SK-N-DZ (cell line): ENCODE results near the gene DOK4.

Experiments used
- DNase-seq: peaks from one replicate; pipeline ENCODE4 v3.0.0-alpha.2; 2015; ENCODE audit warnings: low spot score

Gene DOK4

DNA sequence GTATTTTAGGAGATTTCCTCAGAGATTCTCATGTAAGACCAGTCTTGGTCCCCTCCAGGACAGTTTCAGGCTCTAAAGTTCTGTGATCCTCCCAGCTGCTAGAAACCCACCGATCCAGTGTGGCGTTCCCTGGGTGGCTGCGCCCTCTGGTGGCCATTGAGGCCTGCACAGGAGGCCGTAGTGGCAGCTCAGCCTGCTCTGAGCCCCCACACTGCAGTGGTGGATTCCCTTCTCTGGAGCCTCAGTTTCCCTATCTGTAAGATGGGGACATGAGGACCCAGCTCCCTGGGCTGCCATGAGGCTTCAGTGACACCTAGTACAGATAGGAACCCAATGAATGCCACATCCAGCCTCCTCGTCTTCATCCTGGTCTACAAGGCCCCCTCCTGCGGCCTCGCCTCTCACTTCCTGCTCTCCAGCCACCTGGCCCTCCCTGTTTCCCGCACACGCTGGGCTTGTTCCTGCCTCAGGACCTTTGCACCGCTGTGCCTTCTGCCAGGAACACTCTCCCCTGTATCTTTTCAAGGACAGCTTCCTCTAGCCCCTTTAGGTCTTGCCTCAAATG is 33.6 kb upstream of the DOK4 start:
- DNase-seq = peak; percentile 79

DNA sequence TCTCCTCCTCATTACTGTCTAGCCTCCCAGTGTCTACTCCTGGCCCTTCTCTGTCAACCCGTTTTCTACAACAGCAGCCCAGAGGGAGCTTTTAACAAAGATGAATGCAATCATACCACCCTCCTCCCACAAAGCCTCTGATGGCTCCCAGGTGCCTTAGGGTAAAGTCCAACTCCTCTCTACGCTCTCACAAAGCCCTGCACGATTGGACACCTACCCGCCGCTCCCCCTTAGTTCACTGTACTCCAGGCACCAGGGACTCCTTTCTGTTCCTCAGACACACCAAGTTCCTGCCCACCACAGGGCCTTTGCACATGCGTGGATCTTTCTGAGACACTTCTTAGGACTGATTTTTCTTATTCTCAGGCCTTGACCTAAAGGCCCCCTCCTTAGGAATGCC is 32.6 kb upstream of the DOK4 start:
- no peak for DNase-seq

DNA sequence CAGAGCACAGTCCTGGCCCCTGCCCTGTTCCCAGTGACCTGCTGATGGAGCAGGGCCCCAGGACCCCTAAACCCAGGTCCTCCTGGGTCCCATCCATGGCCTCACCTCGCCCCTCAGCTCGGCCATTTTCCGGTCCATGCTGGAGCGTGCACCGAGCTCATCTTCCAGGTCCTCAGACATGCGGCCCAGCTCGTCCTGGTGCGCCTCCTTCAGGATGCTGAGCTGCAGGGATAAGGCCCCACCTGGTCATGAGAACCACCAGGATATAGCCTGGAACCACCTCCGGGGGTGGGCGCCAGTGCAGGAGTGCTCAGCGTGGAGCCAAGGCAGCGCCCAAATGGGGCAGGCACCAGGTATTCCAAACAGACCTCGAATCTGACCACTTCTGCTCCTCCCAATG is 32.2 kb upstream of the DOK4 start:
- no peak for DNase-seq

DNA sequence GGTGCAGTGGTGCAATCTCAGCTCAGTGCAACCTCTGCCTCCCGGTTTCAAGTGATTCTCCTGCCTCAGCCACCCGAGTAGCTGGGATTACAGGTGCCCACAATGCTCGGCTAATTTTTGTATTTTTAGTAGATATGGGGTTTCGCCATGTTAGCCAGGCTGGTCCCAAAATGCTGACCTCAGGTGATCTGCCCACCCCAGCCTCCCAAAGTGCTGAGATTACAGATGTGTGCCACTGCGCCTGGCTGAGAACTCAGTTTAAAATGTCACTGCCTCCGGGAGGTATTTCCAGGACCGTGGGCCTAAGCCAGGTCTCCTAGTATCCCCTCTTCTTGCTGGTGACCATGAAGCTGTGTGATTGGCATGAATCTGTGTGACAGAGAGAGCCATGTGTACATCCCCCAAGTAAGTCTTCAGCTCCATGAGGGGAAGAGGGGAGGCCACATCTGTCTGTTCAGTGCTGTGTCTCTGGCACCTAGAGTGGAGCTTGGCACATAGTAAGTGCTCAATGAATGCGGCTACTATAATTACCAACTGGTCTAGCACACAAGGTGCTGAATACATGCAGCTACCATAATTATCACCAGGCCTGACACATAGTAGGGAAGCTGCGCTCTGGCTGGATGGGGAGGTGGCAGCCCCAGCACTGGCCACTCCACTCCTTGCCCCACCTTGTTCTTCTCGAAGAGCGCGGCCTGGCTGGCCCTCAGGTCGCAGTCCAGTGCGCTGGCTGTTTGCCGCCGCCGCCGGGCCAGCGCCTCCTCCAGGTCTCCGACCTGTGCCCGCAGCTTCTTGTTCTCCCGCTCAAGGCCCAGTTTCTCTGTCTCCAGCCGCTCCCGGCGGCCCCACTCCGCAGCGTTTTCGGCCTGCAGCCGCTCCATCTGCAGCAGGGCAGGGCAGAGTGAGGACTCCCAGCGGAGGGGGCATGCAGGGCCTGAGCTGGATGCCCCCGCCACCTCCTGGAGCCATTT is 31.4 kb upstream of the DOK4 start:
- no peak for DNase-seq

DNA sequence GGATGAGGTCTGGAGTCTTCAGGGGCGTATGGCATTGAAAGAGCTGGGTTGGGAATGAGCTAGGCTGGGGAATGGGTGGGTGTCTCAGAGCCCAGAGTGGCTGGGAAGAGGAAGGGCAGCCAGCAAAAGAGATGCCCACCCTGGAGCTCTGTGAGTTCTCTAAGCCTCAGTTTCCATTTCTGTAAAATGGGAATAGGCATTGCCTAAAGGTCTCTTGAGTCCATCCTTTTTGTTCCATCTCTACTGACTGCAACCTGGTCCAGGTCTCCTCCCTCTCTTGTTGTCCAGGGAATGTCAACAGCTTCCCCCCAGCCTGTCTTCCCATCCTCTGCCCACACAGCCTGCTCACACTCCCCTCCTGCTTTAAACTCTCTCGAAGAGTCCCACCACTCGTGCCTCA is 30.5 kb upstream of the DOK4 start:
- no peak for DNase-seq

DNA sequence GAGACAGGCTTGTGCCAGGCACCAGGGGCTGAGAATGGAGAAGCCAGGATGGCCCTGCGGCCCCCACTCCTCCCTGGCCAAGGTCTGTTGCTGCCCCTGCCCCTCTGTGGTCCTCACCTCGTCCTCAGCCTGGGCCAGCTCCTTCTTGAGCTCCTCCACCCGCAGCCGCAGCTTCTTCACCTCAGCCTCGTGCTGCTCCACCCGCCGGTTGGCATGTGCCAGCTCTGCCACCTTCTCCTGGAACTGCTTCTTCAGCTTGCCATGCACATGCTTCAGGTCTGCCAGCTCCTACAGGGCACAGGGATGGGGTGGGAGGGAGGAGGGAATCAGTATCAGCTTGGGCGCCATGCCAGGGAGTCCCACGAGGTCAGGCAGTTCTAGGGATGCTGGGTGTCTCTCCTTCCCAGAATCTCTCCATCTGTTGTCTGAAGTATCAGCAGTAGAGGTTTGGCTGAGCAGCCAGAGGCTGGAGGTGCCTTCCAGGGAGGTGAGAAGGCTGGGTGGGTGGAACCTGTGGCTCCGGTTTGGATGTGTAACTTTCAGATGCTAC is 30.0 kb upstream of the DOK4 start:
- DNase-seq = no peak

DNA sequence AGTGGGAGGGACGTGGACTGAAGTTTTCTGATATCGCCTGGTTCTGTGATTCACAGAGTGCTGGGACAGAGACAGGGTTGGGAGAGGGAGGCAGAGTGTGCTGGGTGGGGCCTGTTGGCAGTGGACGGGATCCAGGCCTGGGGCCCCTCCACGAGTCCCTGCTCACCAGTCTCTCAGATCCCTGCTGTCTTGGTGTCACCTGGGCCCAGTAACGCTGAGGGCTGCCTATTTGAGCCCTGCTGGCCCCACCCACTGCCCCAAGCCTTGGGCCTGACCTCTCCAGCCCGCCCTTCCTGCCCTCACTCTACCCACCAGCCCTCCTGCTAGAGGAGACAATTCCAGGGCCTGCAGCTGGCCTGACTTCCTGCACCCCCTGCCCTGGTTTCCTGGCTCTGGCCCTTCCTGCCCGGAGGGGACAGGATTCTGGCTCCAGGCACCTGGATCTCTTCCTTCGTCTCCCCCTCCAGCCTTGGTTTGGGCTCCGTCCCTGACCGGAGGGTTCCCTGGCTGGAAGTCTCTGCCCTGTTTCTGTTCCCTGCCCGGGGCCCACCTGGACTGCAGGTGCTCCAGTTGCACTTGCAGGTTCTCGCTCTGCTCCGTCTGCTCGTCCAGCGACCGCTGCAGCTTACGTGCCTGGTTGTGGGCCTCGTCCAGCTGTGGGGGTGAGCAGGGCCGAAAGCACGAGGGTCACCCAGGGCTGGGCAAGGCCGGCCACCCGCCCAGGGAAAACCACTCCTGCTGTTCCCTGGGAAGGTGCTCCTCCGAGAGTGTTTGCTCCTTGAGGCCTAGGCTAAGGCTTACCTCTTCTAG is 28.7 kb upstream of the DOK4 start:
- DNase-seq = no peak

DNA sequence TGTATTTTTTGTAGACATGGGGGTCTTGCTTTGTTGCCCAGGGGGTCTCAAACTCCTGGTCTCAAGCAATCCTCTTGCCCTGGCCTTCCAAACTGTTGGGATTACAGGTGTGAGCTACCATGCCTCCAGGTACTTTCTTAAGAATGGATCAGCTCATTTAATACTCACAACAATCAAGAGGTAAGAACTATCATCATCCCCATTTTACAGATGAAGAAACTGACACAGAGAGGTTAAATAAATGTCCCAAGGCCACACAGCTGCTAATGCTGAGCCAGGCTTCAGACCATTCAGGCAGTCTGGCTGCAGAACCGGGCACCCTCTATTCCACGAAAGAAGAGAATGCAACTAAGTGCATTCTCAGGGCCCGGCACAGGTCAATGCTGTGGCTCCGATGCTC is 28.1 kb upstream of the DOK4 start:
- DNase-seq = no peak

DNA sequence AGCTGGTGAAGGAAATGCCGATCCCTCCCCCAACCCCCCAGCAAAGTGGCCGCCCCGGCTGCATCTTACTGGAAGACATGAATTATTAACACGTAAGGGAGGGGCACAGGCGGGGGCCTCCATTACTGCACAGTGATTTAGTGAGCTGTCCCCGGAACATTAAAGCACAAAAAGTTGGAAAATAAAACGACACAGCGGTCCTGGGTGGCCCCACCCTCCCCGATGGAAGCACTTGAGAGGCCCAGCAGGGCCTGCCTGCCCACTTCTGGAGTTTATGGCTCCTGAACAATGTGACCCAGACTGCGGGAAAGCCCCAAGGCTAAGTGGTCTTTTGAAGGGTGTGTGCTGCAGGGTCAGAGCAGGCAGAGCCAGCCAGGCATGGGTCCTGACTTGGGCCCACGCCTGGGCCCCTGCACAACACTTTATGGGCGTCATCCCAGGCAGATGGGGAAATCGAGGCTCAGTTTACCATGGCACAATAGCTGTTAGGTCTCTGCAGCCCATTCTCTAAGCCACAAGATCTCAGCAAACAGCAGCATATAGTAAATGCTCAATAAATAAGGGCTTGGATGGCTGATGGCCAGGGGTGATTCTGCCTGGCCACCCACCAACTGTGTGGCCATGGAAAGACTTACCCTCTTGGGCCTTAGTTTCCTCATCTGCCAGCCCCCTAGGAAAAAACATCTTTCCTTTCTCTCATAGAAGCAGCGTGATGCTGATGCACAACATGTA is 27.2 kb upstream of the DOK4 start:
- DNase-seq = no peak

DNA sequence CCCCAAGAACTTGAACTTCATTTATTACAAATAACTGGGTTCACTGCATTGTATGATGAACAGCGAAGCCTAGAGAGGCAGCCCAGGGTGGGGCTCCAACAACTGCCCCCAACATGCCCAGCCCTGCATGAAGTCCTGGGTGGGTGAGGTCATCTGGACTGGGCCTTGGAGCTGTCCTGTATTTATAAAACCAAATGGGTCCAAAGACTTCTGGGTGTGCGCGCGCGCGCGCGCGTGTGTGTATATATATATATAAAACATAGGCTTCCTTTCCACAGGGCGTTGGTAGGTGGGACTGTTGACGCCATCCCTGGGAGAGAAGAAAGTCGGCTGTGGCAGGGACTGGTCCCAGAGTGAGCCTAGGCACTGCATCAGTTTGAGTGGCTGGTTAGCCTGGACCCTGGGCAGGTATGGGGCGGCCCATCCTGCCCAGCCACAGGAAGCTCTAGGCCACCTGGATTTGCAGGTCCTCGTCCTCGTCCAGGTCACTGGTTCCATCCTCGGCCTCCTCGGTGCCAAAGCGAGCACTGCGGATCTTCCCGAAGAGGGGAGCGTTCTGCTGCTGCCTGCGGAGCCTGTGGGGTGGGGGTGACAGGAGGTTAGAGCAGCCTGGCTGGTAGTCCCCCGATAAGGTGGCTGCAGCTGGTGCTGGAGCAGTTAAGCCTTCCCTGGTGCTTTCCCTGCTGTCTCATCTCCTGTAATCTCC is 26.2 kb upstream of the DOK4 start:
- no peak for DNase-seq

DNA sequence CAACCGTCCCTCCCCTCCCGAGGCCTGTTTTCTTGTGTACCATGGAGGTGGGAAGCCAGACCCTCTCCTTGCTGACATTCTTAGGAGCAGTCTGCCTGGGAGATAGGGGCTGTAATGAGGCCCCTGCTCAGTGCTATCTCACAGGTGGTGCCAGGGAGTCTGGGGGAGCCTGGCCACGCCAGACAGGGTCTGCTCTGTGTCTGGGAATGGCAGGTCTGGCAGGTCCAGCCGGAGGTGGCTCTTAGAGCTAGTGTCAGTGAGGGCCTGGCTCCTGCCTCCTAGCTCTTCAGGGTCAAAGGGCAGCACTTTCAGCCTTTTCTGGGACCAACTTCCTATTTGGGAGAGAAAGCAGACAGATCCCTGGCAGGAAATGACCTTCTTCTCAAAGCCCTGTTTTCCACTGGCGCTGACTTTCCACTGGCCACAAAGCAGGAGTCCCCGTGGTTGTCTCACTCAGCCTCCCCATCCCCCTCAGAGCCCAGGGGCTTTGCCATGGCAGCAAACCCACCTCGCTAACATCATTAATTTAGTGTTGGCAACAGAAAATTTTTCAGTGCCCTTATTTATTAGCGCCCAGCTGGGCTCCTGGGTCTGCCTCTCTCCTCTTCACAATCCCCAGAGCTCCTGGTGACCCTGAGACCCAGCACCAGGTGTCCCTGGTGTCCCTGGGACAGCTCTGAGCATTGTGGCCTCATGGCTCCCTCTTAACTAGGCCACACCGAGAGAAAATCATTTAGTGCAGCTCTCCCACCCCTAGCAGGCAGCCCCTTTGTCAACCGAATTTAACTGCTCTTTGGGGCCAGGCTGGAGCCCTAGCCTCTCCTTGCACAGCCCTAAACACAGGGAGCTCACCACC is 24.0 kb upstream of the DOK4 start:
- peak; percentile 99 for DNase-seq

DNA sequence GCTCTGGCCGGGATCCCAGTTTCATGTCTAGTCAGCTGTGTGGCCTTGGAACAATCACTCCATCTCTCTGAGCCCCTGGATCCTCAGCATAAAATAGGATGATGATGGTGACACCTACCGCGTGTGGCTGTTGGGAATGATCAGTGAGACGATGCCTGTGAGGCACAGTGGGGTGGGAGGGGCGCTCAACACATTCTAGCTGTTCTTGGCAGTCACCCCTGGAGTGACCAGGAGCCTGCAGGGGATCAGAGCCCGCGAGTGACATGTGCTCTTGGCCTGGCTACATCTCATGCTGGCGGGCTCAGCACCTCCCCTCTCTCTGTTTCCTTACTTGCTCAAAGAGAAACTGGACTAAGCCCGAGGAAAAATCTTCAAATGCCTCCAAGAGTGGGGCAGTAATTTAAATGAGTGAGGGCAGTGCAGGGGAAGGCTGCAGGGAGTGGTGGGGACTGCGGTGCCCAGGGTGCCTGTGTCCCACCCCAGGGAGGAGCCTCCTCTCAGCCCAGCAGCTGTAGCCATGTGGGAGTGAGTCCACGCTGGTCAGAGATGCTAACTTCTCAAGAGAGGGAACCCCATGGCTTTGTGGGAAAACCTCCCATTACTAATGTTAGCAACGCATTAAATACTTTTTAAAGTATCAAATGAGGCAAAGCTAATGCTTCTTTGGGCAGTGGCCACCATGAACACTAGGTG is 23.1 kb upstream of the DOK4 start:
- peak; percentile 73 for DNase-seq

DNA sequence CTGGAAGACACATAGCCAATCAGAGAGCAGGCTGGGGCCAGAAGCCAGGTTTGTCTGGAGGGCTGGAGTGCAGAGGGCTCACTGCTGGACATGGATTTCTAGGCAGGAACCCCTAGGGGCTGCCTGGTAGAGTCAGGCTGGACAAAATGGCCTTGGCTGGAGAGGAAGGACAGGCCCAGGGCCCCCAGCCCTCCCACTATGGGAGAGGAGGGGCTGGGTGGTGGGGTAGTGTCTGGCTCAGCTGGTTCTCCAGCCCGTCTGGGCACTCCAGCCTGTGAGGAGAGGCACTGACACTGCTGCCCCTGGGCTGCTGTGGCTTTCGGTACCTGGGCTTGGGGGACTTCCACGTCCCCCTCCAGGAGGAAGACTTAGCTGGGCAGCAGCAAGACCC is 21.7 kb upstream of the DOK4 start:
- DNase-seq = peak; percentile 77

DNA sequence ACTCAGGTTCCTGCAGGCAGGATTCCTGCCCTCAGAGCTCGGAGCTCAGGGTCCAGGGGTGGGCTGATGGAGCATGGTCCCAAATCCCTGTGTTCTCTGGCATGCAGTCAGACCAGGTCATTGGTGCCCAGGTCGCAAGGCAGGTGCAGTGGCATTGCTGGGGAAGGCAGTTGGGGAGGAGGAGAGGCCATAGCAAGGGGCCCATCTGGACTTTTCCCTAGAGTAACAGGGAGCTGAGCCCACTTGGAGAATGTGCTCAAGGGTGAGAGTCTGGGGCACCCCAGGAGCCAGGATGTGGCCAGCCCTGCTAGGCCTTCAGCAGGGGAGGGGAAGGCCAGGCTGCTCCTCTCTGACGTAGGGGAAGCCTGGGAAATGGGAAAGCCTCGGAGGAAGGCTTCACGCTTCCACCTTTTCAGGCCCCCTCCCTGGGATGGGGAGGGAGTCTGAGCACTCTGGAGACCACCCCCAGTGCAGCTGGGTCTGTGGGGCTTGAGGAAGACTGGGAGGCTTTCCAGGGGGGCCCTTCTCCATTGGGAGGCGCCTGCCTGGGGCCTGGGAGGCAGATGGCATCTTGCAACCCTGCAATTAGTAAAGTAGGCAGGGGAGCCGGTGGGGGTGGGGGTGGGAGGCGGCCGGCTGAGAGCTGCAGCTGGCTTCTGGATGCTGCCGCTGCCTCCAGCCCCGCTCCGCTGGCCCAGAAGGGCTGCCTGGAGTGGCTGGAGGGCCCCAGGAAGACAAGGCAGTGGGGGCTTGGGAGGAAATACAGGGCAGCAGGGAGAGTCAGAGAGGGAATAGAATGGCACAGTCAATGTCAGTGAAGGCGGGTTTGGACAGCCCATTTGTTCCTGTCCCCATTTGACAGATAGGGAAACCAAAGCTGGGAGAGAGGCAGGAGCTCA is 21.1 kb upstream of the DOK4 start:
- DNase-seq = peak; percentile 81

DNA sequence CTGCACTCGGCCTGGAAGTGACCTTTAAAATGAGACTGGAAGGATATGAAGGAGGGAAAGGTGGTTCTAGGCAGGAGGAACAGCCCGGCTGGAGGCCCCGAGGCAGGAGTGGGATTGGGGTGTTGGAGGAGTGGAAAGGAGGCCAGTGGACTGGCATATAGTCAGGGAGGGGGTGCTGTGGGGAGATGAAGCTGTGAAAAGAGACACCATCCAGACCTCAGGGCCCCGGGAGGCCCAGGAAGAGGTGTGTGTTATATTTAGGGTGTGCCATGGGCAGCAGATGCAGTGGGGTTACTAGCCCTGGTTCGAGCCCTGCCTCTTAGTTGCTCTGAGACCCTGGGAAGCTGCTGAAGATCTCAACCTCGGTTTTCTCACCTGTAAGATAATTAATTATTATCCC is 18.9 kb upstream of the DOK4 start:
- no peak for DNase-seq

DNA sequence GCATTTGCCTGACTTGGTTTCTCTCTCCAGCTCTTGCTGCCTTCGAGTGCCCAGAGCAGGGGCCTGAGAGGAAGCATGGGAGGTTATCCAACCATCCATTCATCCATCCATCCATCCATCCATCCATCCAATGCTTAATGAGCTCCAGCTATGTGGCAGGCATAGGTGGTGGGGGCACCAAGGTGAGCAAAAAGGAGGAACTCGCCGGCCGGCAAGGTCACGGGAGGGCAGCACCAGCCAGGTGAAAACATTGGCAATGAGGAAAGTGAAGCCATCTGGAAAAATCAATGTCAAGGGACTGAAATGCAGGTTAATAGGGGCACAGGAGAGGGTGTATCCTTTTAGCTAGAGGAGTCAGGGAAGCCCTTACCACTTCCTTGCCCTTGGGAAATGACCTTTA is 18.2 kb upstream of the DOK4 start:
- no peak for DNase-seq

DNA sequence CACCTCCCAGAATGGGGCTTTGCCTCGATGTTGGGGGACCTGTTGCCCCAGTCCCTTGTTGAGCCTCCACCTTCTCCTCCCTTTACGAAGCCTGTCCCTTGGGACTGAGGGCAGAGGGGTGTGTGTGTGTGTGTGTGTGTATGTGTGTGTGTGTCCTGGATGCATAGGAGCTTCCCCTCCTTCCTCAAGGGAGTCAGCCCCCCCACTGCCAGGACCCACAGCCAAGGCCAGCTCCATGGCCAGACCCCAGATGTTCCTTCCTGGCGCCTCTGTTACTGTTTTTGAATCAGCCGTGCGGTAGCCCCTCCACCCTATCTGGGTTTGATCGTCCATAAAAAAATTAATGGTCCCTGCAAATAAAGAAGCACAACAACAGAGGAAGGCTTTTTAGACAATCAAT is 17.7 kb upstream of the DOK4 start:
- DNase-seq = no peak

DNA sequence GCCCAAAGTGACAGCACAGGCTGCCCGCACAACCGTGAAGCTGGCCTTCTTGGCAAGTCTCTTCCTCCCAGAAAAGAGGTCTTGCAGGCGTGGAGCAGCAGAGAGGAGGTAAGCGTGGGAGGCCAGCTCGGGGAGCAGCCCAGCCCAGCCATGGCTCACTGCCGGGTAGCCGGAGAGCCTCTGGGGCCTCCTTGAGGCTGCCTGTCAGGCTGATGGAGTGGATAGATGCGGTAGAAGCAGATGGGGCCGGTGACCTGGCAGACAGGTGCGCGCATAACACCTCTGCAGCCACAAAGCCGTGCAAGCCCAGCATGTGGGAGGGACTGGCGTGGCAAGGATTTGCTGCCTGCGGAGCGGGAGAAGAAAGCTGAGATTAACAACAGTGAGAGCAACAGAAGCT is 17.1 kb upstream of the DOK4 start:
- DNase-seq = no peak
